ENCODE results near the gene SNAPC4.

Gene SNAPC4

GRCh38 chr9:136386018-136386417 lies 14.0 kb downstream of the SNAPC4 start:
- Mint-ChIP-seq H3K27ac (no peak overlapping the region), H3K4me3 (no peak overlapping the region), H3K36me3 (ENCODE audit: low read depth) (peaks cover 51% of the 10 kb centered on the region), H3K27me3 (ENCODE audit: low read depth, poor library complexity) (no peaks in the 10 kb centered on the region), H3K4me1 (no peaks in the 10 kb centered on the region), H3K9me3 (no peaks in the 10 kb centered on the region)
- no peak for TF ChIP-seq CTCF (IDR thresholded peaks at IDR 0.05)
- DNase-seq, result no peak

- DNase-seq, result no peak
- Mint-ChIP-seq H3K36me3 (ENCODE audit: low read depth) (peaks cover 45% of the 10 kb centered on the region), H3K4me1 (no peaks in the 10 kb centered on the region), H3K27ac (no peak overlapping the region), H3K9me3 (no peaks in the 10 kb centered on the region), H3K27me3 (ENCODE audit: low read depth, poor library complexity) (no peaks in the 10 kb centered on the region), H3K4me3 (no peak overlapping the region)
- no peak for TF ChIP-seq CTCF (IDR thresholded peaks at IDR 0.05)
Observed at GRCh38 chr9:136385015-136385414, 15.0 kb downstream of the SNAPC4 start.

- H3K27ac Mint-ChIP-seq, result no peak overlapping the region
- H3K9me3 Mint-ChIP-seq, result no peaks in the 10 kb centered on the region
- no peak overlapping the region for H3K4me3 Mint-ChIP-seq
- no peak for DNase-seq
- H3K27me3 Mint-ChIP-seq (ENCODE audit: low read depth, poor library complexity), result no peaks in the 10 kb centered on the region
- H3K36me3 Mint-ChIP-seq (ENCODE audit: low read depth), result peaks cover 30% of the 10 kb centered on the region
- H3K4me1 Mint-ChIP-seq, result no peaks in the 10 kb centered on the region
- no peak for TF ChIP-seq CTCF (IDR thresholded peaks at IDR 0.05)
Observed at GRCh38 chr9:136383436-136383835, 16.5 kb downstream of the SNAPC4 start.

- TF ChIP-seq CTCF (IDR thresholded peaks at IDR 0.05), result no peak
- no peaks in the 10 kb centered on the region for H3K4me1 Mint-ChIP-seq
- no peaks in the 10 kb centered on the region for H3K9me3 Mint-ChIP-seq
- peaks cover 22% of the 10 kb centered on the region for H3K36me3 Mint-ChIP-seq (ENCODE audit: low read depth)
- H3K27ac Mint-ChIP-seq, result no peak overlapping the region
- DNase-seq, result no peak
- no peaks in the 10 kb centered on the region for H3K27me3 Mint-ChIP-seq (ENCODE audit: low read depth, poor library complexity)
- H3K4me3 Mint-ChIP-seq, result no peak overlapping the region
Observed at GRCh38 chr9:136381966-136382513, 17.9 kb downstream of the SNAPC4 start.

- Mint-ChIP-seq H3K36me3 (ENCODE audit: low read depth) (peaks cover 21% of the 10 kb centered on the region), H3K27me3 (ENCODE audit: low read depth, poor library complexity) (no peaks in the 10 kb centered on the region), H3K9me3 (no peaks in the 10 kb centered on the region), H3K4me1 (no peaks in the 10 kb centered on the region), H3K4me3 (no peak overlapping the region), H3K27ac (no peak overlapping the region)
- DNase-seq, result no peak
- no peak for TF ChIP-seq CTCF (IDR thresholded peaks at IDR 0.05)
Observed at GRCh38 chr9:136381311-136381710, 18.7 kb downstream of the SNAPC4 start.

GRCh38 chr9:136380381-136380780 lies 19.6 kb downstream of the SNAPC4 start:
- no peak for DNase-seq
- no peak for TF ChIP-seq CTCF (IDR thresholded peaks at IDR 0.05)
- H3K9me3 Mint-ChIP-seq, result no peaks in the 10 kb centered on the region
- H3K36me3 Mint-ChIP-seq (ENCODE audit: low read depth), result peaks cover 11% of the 10 kb centered on the region
- no peaks in the 10 kb centered on the region for H3K4me1 Mint-ChIP-seq
- no peaks in the 10 kb centered on the region for H3K27me3 Mint-ChIP-seq (ENCODE audit: low read depth, poor library complexity)
- no peak overlapping the region for H3K4me3 Mint-ChIP-seq
- no peak overlapping the region for H3K27ac Mint-ChIP-seq
